Osteoblast (primary cell): ENCODE data around the gene RAB19. TPM values are rescaled to one million over a fixed set of nuclear protein-coding genes. Genes with fewer than 3 reads are reported as not detected.
A peak's percentile ranks its signal among the peaks of the same experiment; 100 is the strongest.

ENCODE experiments used
- DNase-seq: peaks from one replicate; pipeline ENCODE4 v3.0.0; 2011; ENCODE audit warnings: low spot score, mixed read lengths; ENCODE audit not compliant: insufficient read length; ENCODE audit errors: missing footprints
- H2AFZ ChIP-seq: 2 replicates; pipeline ENCODE4 v1.6.0; 2011; ENCODE audit warnings: mild to moderate bottlenecking, low read length
- H3K27ac ChIP-seq: 2 replicates; pipeline ENCODE4 v1.5.1; 2011; ENCODE audit warnings: mild to moderate bottlenecking, low read depth, low read length, moderate library complexity
- H3K27me3 ChIP-seq: 2 replicates; pipeline ENCODE4 v1.6.0; 2012; ENCODE audit warnings: mild to moderate bottlenecking, control low read depth, inconsistent platforms, low read length, moderate library complexity; ENCODE audit not compliant: insufficient read depth
- H3K36me3 ChIP-seq: 2 replicates; pipeline ENCODE4 v1.5.1; 2011; ENCODE audit warnings: mild to moderate bottlenecking, low read length, control low read depth, moderate library complexity; ENCODE audit not compliant: insufficient read depth
- H3K4me1 ChIP-seq: 2 replicates; pipeline ENCODE4 v1.5.1; 2011; ENCODE audit warnings: mild to moderate bottlenecking, low read length, control low read depth, moderate library complexity; ENCODE audit not compliant: insufficient read depth
- H3K4me2 ChIP-seq: 2 replicates; pipeline ENCODE4 v1.6.0; 2011; ENCODE audit warnings: mild to moderate bottlenecking, low read length; ENCODE audit not compliant: insufficient read depth
- H3K4me3 ChIP-seq: fragments of 200-600 bp; sonication (generic); 3 replicates; pipeline ENCODE4 v1.5.1; 2012; ENCODE audit warnings: mild to moderate bottlenecking, low read length, inconsistent platforms; ENCODE audit not compliant: insufficient read depth
- H3K79me2 ChIP-seq: 2 replicates; pipeline ENCODE4 v1.6.0; 2012; ENCODE audit warnings: mild to moderate bottlenecking, low read length, control low read depth, inconsistent platforms; ENCODE audit not compliant: insufficient read depth
- H3K9me3 ChIP-seq: 2 replicates; pipeline ENCODE4 v1.5.1; 2011; ENCODE audit warnings: low read depth, low read length, control low read depth
- H4K20me1 ChIP-seq: 2 replicates; pipeline ENCODE4 v1.6.0; 2012; ENCODE audit warnings: mild to moderate bottlenecking, low read length, control low read depth; ENCODE audit not compliant: insufficient read depth
- CTCF ChIP-seq: IDR thresholded peaks from 2 replicates; pipeline ENCODE4 v1.5.1; 2011; ENCODE audit warnings: mild to moderate bottlenecking, low read depth, low read length, moderate library complexity; ENCODE audit errors: extremely low read depth
- total RNA-seq: library from RNA; depleted of rRNA; stranded (reverse); fragments of >200 nt; gene quantifications from 2 replicates; pipeline ENCODE4 v1.2.3, GENCODE V29; 2012

The RAB19 gene
- total RNA-seq, 1 donor, result not detected

DNA sequence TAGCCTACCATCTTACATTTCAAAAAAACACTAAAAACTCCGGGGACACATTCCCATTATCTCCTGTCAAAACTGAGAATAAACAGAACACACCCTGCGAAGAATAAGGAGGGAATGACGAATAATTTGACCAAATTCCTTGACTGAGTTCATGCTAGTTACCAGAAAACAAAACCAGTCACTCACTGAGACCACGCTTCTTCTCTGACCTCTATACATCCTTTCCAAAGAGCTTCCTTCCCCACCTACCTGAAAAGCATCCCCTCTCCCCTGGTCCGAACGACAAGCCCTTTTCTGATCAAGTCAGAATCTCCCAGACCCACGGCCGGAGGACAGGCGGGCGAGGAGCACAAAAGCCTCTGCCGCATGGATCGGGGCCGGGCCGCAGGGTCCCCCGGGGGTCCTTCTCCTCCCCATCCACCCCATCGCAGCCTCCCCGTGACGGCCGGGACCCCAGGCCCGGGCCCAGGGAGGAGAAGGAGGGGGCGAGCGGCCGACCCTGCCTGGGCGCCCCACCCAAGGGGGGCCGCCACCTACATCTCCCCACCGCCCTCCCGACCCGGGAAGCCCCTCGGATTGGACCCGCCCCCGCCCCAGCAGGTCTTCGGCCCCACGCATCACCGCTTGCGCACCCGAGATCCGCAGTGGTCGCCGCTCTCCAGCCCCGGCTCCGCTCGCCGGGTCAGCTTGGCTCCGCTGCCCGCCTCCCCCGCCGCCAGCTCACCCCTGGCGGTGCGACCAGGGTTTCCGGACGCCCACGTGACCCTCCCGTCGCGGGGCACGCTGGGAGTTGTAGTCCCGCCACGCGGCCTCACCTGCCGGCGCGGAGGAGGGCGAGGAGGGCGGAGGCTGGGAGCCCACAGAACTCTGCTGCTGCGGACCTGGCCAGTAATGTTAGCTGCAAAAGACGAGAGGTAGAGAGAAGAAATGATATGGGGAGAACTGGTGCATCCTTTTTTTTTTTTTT, 5.8 kb upstream of the RAB19 start, which contains the start of gene SLC37A3:
SLC37A3 (minus strand) TSS at position 747 of the 967 bp plus-strand sequence. CDS start 16,004 bp downstream, outside the sequence.
- Histone ChIP-seq H4K20me1 (peaks cover 31% of the 10 kb centered on the region), H3K9me3 (no peaks in the 10 kb centered on the region), H3K27me3 (peaks cover 3% of the 10 kb centered on the region), H3K4me2 (peak within 1 kb of the TSS; percentile 89), H3K4me1 (peaks cover 13% of the 10 kb centered on the region), H2AFZ (peak within 1 kb of the TSS; percentile 96), H3K4me3 (peak within 1 kb of the TSS; percentile 97), H3K27ac (peak within 1 kb of the TSS; percentile 86), H3K79me2 (peaks cover 41% of the 10 kb centered on the region), H3K36me3 (no peaks in the 10 kb centered on the region)
- DNase-seq, result peak; percentile 99
- no peak for TF ChIP-seq CTCF

- Histone ChIP-seq H2AFZ (peak overlapping the region; percentile 46), H3K79me2 (peaks cover 33% of the 10 kb centered on the region), H3K4me3 (no peak overlapping the region), H3K4me1 (peaks cover 14% of the 10 kb centered on the region), H4K20me1 (peaks cover 24% of the 10 kb centered on the region), H3K27ac (no peak overlapping the region), H3K4me2 (peak overlapping the region; percentile 89), H3K36me3 (no peaks in the 10 kb centered on the region), H3K9me3 (no peaks in the 10 kb centered on the region), H3K27me3 (peaks cover 6% of the 10 kb centered on the region)
- TF ChIP-seq CTCF, result no peak
- no peak for DNase-seq
These were observed 5.0 kb upstream of the RAB19 start for GRCh38 chr7:140398821-140399220.

DNA sequence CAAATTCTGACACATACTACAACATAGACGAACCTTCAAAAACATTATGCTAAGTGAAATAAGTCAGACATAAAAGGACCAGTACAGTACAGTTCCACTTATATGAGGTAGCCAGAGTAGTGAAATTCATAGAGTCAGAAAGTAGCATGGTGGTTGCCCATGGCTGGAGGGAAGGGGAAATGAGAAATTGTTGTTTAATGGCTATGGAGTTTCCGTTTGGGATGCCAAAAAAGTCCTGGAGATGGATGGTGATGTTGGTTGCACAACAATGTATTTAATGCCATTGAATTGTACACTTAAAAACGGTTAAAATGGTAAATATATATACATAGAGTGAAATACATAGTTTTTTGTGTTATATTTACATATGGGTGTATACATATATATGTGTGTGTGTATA, 3.5 kb upstream of the RAB19 start:
- H2AFZ ChIP-seq, result no peak overlapping the region
- H3K4me3 ChIP-seq, result no peak overlapping the region
- H3K4me1 ChIP-seq, result peaks cover 18% of the 10 kb centered on the region
- H3K27me3 ChIP-seq, result peaks cover 18% of the 10 kb centered on the region
- no peaks in the 10 kb centered on the region for H3K9me3 ChIP-seq
- TF ChIP-seq CTCF, result no peak
- H3K4me2 ChIP-seq, result no peak overlapping the region
- no peak for DNase-seq
- no peak overlapping the region for H3K27ac ChIP-seq
- H3K79me2 ChIP-seq, result peaks cover 24% of the 10 kb centered on the region
- peaks cover 14% of the 10 kb centered on the region for H4K20me1 ChIP-seq
- H3K36me3 ChIP-seq, result no peaks in the 10 kb centered on the region

- Histone ChIP-seq H4K20me1 (no peaks in the 10 kb centered on the region), H3K27me3 (peaks cover 18% of the 10 kb centered on the region), H3K79me2 (peaks cover 7% of the 10 kb centered on the region), H3K27ac (no peak overlapping the region), H2AFZ (no peak overlapping the region), H3K36me3 (no peaks in the 10 kb centered on the region), H3K4me3 (no peak overlapping the region), H3K4me2 (no peak overlapping the region), H3K9me3 (no peaks in the 10 kb centered on the region), H3K4me1 (peaks cover 9% of the 10 kb centered on the region)
- TF ChIP-seq CTCF, result no peak
- DNase-seq, result no peak
These were observed 1.6 kb upstream of the RAB19 start for GRCh38 chr7:140402178-140402835.
